AG04450 (cell line): ENCODE measurements around the gene MDM2. TPM values are rescaled to one million over a fixed set of nuclear protein-coding genes. Genes with fewer than 3 reads are reported as not detected.

Experiments
- CTCF ChIA-PET: fragments of 300-600, 350-600 bp; formaldehyde crosslinking; extraction: SDS; loops from one replicate; lab custom pipeline; 2022; ENCODE audit warnings: antibody characterized with exemption, inconsistent platforms; lab: Charles Lee
- POLR2A ChIA-PET: fragments of 350-600 bp; formaldehyde crosslinking; extraction: SDS; loops from one replicate; lab custom pipeline; 2021; ENCODE audit warnings: antibody characterized with exemption, inconsistent platforms; lab: Yijun Ruan, JAX
- DNase-seq: peaks from one replicate; pipeline ENCODE4 v3.0.0-alpha.2; 2011; ENCODE audit warnings: low read depth, low spot score
- H3K27ac ChIP-seq: one replicate; pipeline ENCODE4 v1.5.1; 2012; ENCODE audit warnings: low read depth, low read length, control low read depth
- H3K27me3 ChIP-seq: one replicate; pipeline ENCODE4 v1.6.0; 2012; ENCODE audit warnings: low read length; ENCODE audit not compliant: control insufficient read depth, insufficient read depth
- H3K4me3 ChIP-seq: 2 replicates; pipeline ENCODE4 v1.5.1; 2011; ENCODE audit warnings: mild to moderate bottlenecking, low read depth, low read length, control low read depth
- H3K9me3 ChIP-seq: 2 replicates; pipeline ENCODE4 v1.5.1; 2012; ENCODE audit warnings: low read length; ENCODE audit not compliant: control insufficient read depth, insufficient read depth
- polyA plus RNA-seq: library from polyadenylated mRNA; depleted of rRNA; stranded (reverse); fragments of >200 nt; gene quantifications from 2 replicates; pipeline ENCODE4 v1.2.3, GENCODE V29; 2011
- TF ChIP-seq, protein P1 (sequence below): IDR thresholded peaks from 2 replicates; pipeline ENCODE4 v1.5.1; 2011; ENCODE audit warnings: low read depth, low read length, control low read depth, inconsistent platforms

Gene MDM2
- polyA plus RNA-seq, 1 experiment = 82.2 TPM

GRCh38 chr12:68855111-68855510 lies 47.1 kb downstream of the MDM2 start:
- no peaks in the 10 kb centered on the region for H3K9me3 ChIP-seq
- CTCF ChIA-PET = interaction anchor here (0.9 to 1.7 kb wide), 2 partner anchors 8 to 302 kb away, joined by 3 to 5 read pairs; no protein-coding TSS in a partner anchor
- H3K27me3 ChIP-seq = no peaks in the 10 kb centered on the region
- no peak for DNase-seq
- no peak overlapping the region for H3K4me3 ChIP-seq
- no peak overlapping the region for H3K27ac ChIP-seq
- POLR2A ChIA-PET = no interaction called here
- TF ChIP-seq, protein P1, sequence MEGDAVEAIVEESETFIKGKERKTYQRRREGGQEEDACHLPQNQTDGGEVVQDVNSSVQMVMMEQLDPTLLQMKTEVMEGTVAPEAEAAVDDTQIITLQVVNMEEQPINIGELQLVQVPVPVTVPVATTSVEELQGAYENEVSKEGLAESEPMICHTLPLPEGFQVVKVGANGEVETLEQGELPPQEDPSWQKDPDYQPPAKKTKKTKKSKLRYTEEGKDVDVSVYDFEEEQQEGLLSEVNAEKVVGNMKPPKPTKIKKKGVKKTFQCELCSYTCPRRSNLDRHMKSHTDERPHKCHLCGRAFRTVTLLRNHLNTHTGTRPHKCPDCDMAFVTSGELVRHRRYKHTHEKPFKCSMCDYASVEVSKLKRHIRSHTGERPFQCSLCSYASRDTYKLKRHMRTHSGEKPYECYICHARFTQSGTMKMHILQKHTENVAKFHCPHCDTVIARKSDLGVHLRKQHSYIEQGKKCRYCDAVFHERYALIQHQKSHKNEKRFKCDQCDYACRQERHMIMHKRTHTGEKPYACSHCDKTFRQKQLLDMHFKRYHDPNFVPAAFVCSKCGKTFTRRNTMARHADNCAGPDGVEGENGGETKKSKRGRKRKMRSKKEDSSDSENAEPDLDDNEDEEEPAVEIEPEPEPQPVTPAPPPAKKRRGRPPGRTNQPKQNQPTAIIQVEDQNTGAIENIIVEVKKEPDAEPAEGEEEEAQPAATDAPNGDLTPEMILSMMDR = no peak

GRCh38 chr12:68855771-68856170 lies 47.8 kb downstream of the MDM2 start:
- H3K27me3 ChIP-seq = no peaks in the 10 kb centered on the region
- H3K4me3 ChIP-seq = no peak overlapping the region
- TF ChIP-seq, protein P1 = no peak
- ChIA-PET CTCF (no interaction called here), POLR2A (no interaction called here)
- H3K27ac ChIP-seq = no peak overlapping the region
- H3K9me3 ChIP-seq = no peaks in the 10 kb centered on the region
- no peak for DNase-seq

DNA sequence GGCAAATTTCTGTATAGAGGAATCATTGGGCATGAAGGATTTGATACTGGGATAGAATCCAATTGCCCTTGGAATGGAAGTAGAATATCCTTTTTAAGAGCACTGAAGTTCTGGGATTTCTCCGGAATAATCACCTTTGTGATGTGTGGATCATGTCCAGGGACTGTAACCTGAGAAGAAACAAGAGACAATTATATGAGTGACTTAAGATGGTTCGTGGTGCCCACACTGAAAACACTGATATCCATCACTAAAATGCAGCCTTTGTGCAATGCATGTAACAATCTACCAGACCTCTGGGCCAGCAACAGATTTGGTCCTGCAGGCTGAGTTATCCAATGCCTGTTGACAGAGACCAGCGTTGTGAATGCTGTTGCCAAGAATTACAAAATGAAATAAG lies 48.5 kb downstream of the MDM2 start:
- Histone ChIP-seq H3K27me3 (no peaks in the 10 kb centered on the region), H3K27ac (no peak overlapping the region), H3K9me3 (no peaks in the 10 kb centered on the region), H3K4me3 (no peak overlapping the region)
- CTCF ChIA-PET = interaction anchor here (0.7 kb wide), 1 partner anchor 205 kb away, joined by 3 read pairs; no protein-coding TSS in a partner anchor
- no peak for DNase-seq
- TF ChIP-seq, protein P1 = no peak
- POLR2A ChIA-PET = no interaction called here

DNA sequence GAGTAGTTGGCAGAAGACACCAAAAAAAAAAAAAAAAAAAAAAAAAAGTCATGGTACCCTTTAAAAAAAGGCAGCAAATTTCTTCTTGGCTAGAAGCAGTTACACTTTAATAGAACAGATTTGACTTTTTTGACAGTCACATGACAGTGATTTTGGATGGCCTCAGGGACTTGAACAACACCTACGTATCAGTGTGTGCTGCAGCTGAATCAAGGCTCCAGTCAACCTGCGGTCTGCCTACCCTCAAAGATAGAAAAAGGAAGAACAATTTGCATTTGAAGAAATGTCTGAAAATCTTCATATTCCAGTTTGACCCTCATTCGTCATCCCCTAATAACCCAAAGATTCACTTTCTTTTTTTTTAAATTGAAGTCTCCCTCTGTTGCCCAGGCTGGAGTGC lies 53.9 kb downstream of the MDM2 start:
- Histone ChIP-seq H3K4me3 (no peak overlapping the region), H3K9me3 (no peaks in the 10 kb centered on the region), H3K27me3 (no peaks in the 10 kb centered on the region), H3K27ac (no peak overlapping the region)
- DNase-seq = no peak
- CTCF ChIA-PET = interaction anchor here (0.9 to 3.1 kb wide), 6 partner anchors 7 to 295 kb away, joined by 3 to 18 read pairs (median 8); no protein-coding TSS in a partner anchor
- POLR2A ChIA-PET = interaction anchor here (0.6 kb wide), 2 partner anchors 10 to 12 kb away, joined by 5 to 7 read pairs; no protein-coding TSS in a partner anchor
- TF ChIP-seq, protein P1 = no peak

DNA sequence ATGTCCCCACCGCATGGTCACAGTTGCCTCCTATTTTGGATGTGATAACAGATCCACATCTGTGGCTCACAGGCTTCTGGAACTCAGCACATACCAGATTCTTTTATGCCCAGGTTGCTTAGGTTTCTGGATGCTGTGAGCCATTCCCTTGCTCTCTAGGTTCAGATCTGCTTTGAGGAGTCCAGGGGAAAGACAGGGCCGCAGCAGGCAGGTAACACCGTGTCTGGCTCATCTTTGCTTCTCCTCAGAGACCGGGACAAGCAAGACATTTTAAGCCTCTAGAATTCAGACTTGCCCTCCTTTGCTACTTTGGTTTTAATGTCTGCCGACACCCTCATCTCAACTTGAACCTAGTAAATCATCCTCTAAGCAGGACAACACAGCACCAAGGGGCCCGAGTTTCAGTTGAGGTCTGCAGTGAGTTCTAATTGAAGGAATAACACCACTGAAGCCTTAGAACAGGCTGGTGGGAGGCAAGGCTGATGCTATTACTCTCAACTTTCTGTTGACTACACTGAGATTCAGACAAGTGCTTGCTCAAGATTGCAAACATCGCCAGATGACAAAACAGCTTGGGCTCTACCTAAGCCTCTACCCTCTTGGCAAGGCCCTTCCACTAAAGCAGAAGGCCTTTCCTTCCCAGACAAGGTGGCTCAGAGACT lies 55.3 kb downstream of the MDM2 start:
- H3K4me3 ChIP-seq = no peak overlapping the region
- no peaks in the 10 kb centered on the region for H3K27me3 ChIP-seq
- H3K9me3 ChIP-seq = no peaks in the 10 kb centered on the region
- POLR2A ChIA-PET = no interaction called here
- CTCF ChIA-PET = interaction anchor here (0.5 to 3.1 kb wide), 7 partner anchors 9 to 391 kb away, joined by 3 to 18 read pairs (median 4); no protein-coding TSS in a partner anchor
- no peak overlapping the region for H3K27ac ChIP-seq
- TF ChIP-seq, protein P1 = no peak
- no peak for DNase-seq
